ENCODE measurements around the gene CNOT2. TPM values are rescaled to one million over a fixed set of nuclear protein-coding genes. Genes with fewer than 3 reads are reported as not detected.

The CNOT2 gene
- total RNA-seq, 1 experiment from 2014 or later: 82.9 TPM

DNA sequence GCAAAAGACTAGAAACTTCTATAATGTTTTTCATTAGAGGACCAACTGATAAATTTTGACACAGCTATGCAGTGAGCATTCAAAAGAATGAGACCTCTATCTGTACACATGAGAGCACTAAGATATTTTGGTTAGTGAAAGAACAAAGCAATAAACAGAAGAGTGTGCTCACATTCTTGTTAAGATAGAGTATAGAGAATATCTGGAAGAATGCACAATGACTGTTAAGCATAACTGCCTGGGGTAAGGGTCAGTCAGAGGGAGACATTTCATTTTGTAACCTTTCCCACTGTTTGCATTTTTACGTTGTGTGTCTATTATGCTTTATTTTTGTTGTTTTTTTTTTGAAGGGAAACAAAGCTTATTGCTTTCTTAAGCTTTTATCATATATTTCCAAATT, 143.5 kb downstream of the CNOT2 start:
- WGBS (ENCODE audit: extremely low coverage, insufficient read length, low lambda C conversion rate): no CpG with 5 or more reads among the region's 1 CpG
- TF ChIP-seq, protein P1, sequence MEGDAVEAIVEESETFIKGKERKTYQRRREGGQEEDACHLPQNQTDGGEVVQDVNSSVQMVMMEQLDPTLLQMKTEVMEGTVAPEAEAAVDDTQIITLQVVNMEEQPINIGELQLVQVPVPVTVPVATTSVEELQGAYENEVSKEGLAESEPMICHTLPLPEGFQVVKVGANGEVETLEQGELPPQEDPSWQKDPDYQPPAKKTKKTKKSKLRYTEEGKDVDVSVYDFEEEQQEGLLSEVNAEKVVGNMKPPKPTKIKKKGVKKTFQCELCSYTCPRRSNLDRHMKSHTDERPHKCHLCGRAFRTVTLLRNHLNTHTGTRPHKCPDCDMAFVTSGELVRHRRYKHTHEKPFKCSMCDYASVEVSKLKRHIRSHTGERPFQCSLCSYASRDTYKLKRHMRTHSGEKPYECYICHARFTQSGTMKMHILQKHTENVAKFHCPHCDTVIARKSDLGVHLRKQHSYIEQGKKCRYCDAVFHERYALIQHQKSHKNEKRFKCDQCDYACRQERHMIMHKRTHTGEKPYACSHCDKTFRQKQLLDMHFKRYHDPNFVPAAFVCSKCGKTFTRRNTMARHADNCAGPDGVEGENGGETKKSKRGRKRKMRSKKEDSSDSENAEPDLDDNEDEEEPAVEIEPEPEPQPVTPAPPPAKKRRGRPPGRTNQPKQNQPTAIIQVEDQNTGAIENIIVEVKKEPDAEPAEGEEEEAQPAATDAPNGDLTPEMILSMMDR (conservative IDR thresholded peaks at IDR 0.05): no peak
- Histone ChIP-seq H3K4me1 (ENCODE audit: insufficient read depth, low read length) (no peaks in the 10 kb centered on the region; the same call in 1 of the 2 replicates), H4K20me1 (ENCODE audit: control insufficient read depth, insufficient read depth, insufficient read length) (no peaks in the 10 kb centered on the region), H2BK15ac (ENCODE audit: low read depth, low read length) (no peak overlapping the region), H3K9ac (ENCODE audit: extremely low read depth, insufficient read length, low read length) (no peak overlapping the region), H4K91ac (ENCODE audit: insufficient read length, low read depth, low read length) (no peak overlapping the region), H3K27ac (ENCODE audit: insufficient read length, low read depth, low read length) (no peak overlapping the region), H2AFZ (ENCODE audit: low read length) (no peak overlapping the region), H2BK5ac (ENCODE audit: insufficient read length, low read length) (no peak overlapping the region), H3K18ac (ENCODE audit: insufficient read length, low read depth, low read length) (no peak overlapping the region), H2AK5ac (ENCODE audit: insufficient read length, low read length) (no peak overlapping the region), H3K79me2 (ENCODE audit: insufficient read depth, low read length) (no peaks in the 10 kb centered on the region; the same call in 1 of the 2 replicates), H3K4ac (ENCODE audit: low read depth, low read length) (no peak overlapping the region), H3K23ac (ENCODE audit: insufficient read length, low read depth, low read length) (no peak overlapping the region), H2BK120ac (ENCODE audit: low read depth, low read length, poor library complexity, severe bottlenecking) (no peak overlapping the region), H3K23me2 (ENCODE audit: insufficient read length, low read depth, low read length, poor library complexity, severe bottlenecking) (no peaks in the 10 kb centered on the region), H3K79me1 (ENCODE audit: insufficient read depth, low read depth, low read length, poor library complexity, severe bottlenecking) (no peaks in the 10 kb centered on the region), H3K56ac (ENCODE audit: insufficient read length, low read depth, low read length) (no peak overlapping the region), H3K4me2 (ENCODE audit: insufficient read depth, insufficient read length, low read length) (no peak overlapping the region), H3K14ac (ENCODE audit: insufficient read depth, low read length) (no peak overlapping the region), H3T11ph (ENCODE audit: low read length) (no peak overlapping the region), H2BK20ac (ENCODE audit: low read depth, low read length, poor library complexity, severe bottlenecking) (no peak overlapping the region), H4K5ac (ENCODE audit: insufficient read length, low read depth, low read length) (no peak overlapping the region), H2BK12ac (ENCODE audit: insufficient read length, low read depth, low read length) (no peak overlapping the region), H3K27me3 (ENCODE audit: insufficient read depth, low read length) (no peaks in the 10 kb centered on the region), H3K9me3 (ENCODE audit: control insufficient read depth, low read depth, low read length) (no peaks in the 10 kb centered on the region), H4K8ac (replicated peaks; ENCODE audit: insufficient read length, low read depth, low read length) (no peak overlapping the region)
- Mint-ChIP-seq H3K9me3 (peaks cover 0 to 2% of the 10 kb centered on the region in 2 experiments; a peak in 3 of 5 replicates), H3K4me1 (peaks cover 10 to 14% of the 10 kb centered on the region in 2 experiments), H3K27ac (no peak overlapping the region), H3K27me3 (ENCODE audit: low read depth) (no peaks in the 10 kb centered on the region; the same call in 1 of the 2 replicates), H3K36me3 (ENCODE audit: insufficient read depth in 1 of 3, low read depth in 3 of 3) (peaks cover 12 to 23% (median 20%) of the 10 kb centered on the region in 3 experiments), H3K4me3 (no peak overlapping the region)
- no peak for DNase-seq

Measured in H9 (cell line).